ENCODE results near the gene JUN. TPM values are rescaled to one million over a fixed set of nuclear protein-coding genes. Genes with fewer than 3 reads are reported as not detected.

JUN gene
- total RNA-seq, 1 experiment from 2014 or later = 24.9 TPM

- no peak overlapping the region for H3K4me3 ChIP-seq (ENCODE audit: low read depth, low read length, poor library complexity, severe bottlenecking)
- H3K27ac ChIP-seq (ENCODE audit: low read depth, low read length, poor library complexity, severe bottlenecking) = no peak overlapping the region
- H3K36me3 ChIP-seq (ENCODE audit: insufficient read depth, low read length, poor library complexity, severe bottlenecking) = no peaks in the 10 kb centered on the region
- no peaks in the 10 kb centered on the region for H3K27me3 ChIP-seq (replicated peaks; ENCODE audit: insufficient read depth, low read depth, low read length, poor library complexity)
- no TSS peak for BruUV-seq (replicated peaks)
- no peaks in the 10 kb centered on the region for H3K9me3 ChIP-seq (ENCODE audit: low read depth, low read length, poor library complexity, severe bottlenecking)
- intact Hi-C loops (cut with micrococcal nuclease; ENCODE audit: unreplicated experiment) = no loop called here
- ChIA-PET CTCF (no interaction called here), POLR2A (ENCODE audit: low non-redundant PET) (no interaction called here)
- H3K4me1 ChIP-seq (ENCODE audit: insufficient read depth, low read length, poor library complexity, severe bottlenecking) = peaks cover 15% of the 10 kb centered on the region
- TF ChIP-seq EZH2 (IDR thresholded peaks at IDR 0.05; ENCODE audit: borderline replicate concordance, low read depth, low read length, poor library complexity, severe bottlenecking) (no peak), CTCF (conservative IDR thresholded peaks at IDR 0.05; ENCODE audit: low read depth, low read length) (no peak)
- peak; percentile 77 for DNase-seq (ENCODE audit: low spot score)
Measured at GRCh38 chr1:58748666-58749065, 35.2 kb downstream of the JUN start.

- TF ChIP-seq CTCF (conservative IDR thresholded peaks at IDR 0.05; ENCODE audit: low read depth, low read length) (no peak), EZH2 (IDR thresholded peaks at IDR 0.05; ENCODE audit: borderline replicate concordance, low read depth, low read length, poor library complexity, severe bottlenecking) (no peak)
- Histone ChIP-seq H3K27ac (ENCODE audit: low read depth, low read length, poor library complexity, severe bottlenecking) (no peak overlapping the region), H3K9me3 (ENCODE audit: low read depth, low read length, poor library complexity, severe bottlenecking) (no peaks in the 10 kb centered on the region), H3K27me3 (replicated peaks; ENCODE audit: insufficient read depth, low read depth, low read length, poor library complexity) (no peaks in the 10 kb centered on the region), H3K4me1 (ENCODE audit: insufficient read depth, low read length, poor library complexity, severe bottlenecking) (peaks cover 18% of the 10 kb centered on the region), H3K4me3 (ENCODE audit: low read depth, low read length, poor library complexity, severe bottlenecking) (no peak overlapping the region), H3K36me3 (ENCODE audit: insufficient read depth, low read length, poor library complexity, severe bottlenecking) (no peaks in the 10 kb centered on the region)
- intact Hi-C loops (cut with micrococcal nuclease; ENCODE audit: unreplicated experiment) = no loop called here
- ChIA-PET POLR2A (ENCODE audit: low non-redundant PET) (no interaction called here), CTCF (no interaction called here)
- BruUV-seq (replicated peaks) = no TSS peak
- no peak for DNase-seq (ENCODE audit: low spot score)
Measured at GRCh38 chr1:58746757-58747156, 37.1 kb downstream of the JUN start.

GRCh38 chr1:58746182-58746581 lies 37.7 kb downstream of the JUN start:
- no peaks in the 10 kb centered on the region for H3K36me3 ChIP-seq (ENCODE audit: insufficient read depth, low read length, poor library complexity, severe bottlenecking)
- POLR2A ChIA-PET (ENCODE audit: low non-redundant PET) = no interaction called here
- no peaks in the 10 kb centered on the region for H3K27me3 ChIP-seq (replicated peaks; ENCODE audit: insufficient read depth, low read depth, low read length, poor library complexity)
- no peak overlapping the region for H3K4me3 ChIP-seq (ENCODE audit: low read depth, low read length, poor library complexity, severe bottlenecking)
- no peaks in the 10 kb centered on the region for H3K9me3 ChIP-seq (ENCODE audit: low read depth, low read length, poor library complexity, severe bottlenecking)
- TF ChIP-seq CTCF (conservative IDR thresholded peaks at IDR 0.05; ENCODE audit: low read depth, low read length) = no peak
- no peak for TF ChIP-seq EZH2 (IDR thresholded peaks at IDR 0.05; ENCODE audit: borderline replicate concordance, low read depth, low read length, poor library complexity, severe bottlenecking)
- CTCF ChIA-PET = no interaction called here
- no TSS peak for BruUV-seq (replicated peaks)
- intact Hi-C loops (cut with micrococcal nuclease; ENCODE audit: unreplicated experiment) = no loop called here
- peaks cover 19% of the 10 kb centered on the region for H3K4me1 ChIP-seq (ENCODE audit: insufficient read depth, low read length, poor library complexity, severe bottlenecking)
- H3K27ac ChIP-seq (ENCODE audit: low read depth, low read length, poor library complexity, severe bottlenecking) = no peak overlapping the region
- no peak for DNase-seq (ENCODE audit: low spot score)
